Endodermal cell (in vitro differentiated cells): ENCODE results near the gene GADL1. TPM values are rescaled to one million over a fixed set of nuclear protein-coding genes. Genes with fewer than 3 reads are reported as not detected.

Experiments
- DNase-seq: peaks from one replicate; pipeline ENCODE4 v3.0.0-alpha.2; 2017
- H3K27ac ChIP-seq: 2 replicates; pipeline ENCODE4 v1.5.1; 2013; ENCODE audit warnings: mild to moderate bottlenecking, low read depth, low read length, moderate library complexity
- H3K27me3 ChIP-seq: 2 replicates; pipeline ENCODE4 v1.6.1; 2013; ENCODE audit warnings: mild to moderate bottlenecking, low read length, moderate library complexity; ENCODE audit not compliant: insufficient read depth, control insufficient read depth, poor library complexity, severe bottlenecking
- H3K36me3 ChIP-seq: 2 replicates; pipeline ENCODE4 v1.7.0; 2013; ENCODE audit warnings: mild to moderate bottlenecking, low read length, moderate library complexity; ENCODE audit not compliant: control insufficient read depth, insufficient read depth
- H3K4me1 ChIP-seq: one replicate; pipeline ENCODE4 v1.7.0; 2013; ENCODE audit warnings: low read length; ENCODE audit not compliant: control insufficient read depth, insufficient read depth
- H3K4me3 ChIP-seq: 2 replicates; pipeline ENCODE4 v1.5.1; 2013; ENCODE audit warnings: mild to moderate bottlenecking, low read length, moderate library complexity
- H3K9ac ChIP-seq: 2 replicates; pipeline ENCODE4 v1.6.1; 2013; ENCODE audit warnings: mild to moderate bottlenecking, low read length, moderate library complexity; ENCODE audit not compliant: poor library complexity, severe bottlenecking; ENCODE audit errors: extremely low read depth
- H3K9me3 ChIP-seq: 2 replicates; pipeline ENCODE4 v1.6.1; 2013; ENCODE audit warnings: mild to moderate bottlenecking, low read length, moderate library complexity; ENCODE audit not compliant: control insufficient read depth
- H3K27ac Mint-ChIP-seq: 2 replicates; pipeline ENCODE4 v1.8.0; 2020; ENCODE audit warnings: mixed read lengths
- H3K27me3 Mint-ChIP-seq: 2 replicates; pipeline ENCODE4 v1.8.0; 2021; ENCODE audit warnings: mild to moderate bottlenecking, mixed read lengths; ENCODE audit not compliant: insufficient read depth
- H3K36me3 Mint-ChIP-seq: 2 replicates; pipeline ENCODE4 v1.8.0; 2020; ENCODE audit warnings: low read depth, mixed read lengths
- H3K4me1 Mint-ChIP-seq: 2 replicates; pipeline ENCODE4 v1.8.0; 2020; ENCODE audit warnings: mixed read lengths
- H3K4me3 Mint-ChIP-seq: 2 replicates; pipeline ENCODE4 v1.8.0; 2020; ENCODE audit warnings: mild to moderate bottlenecking, moderate library complexity, mixed read lengths
- H3K9me3 Mint-ChIP-seq: 2 replicates; pipeline ENCODE4 v1.8.0; 2020; ENCODE audit warnings: mild to moderate bottlenecking, mixed read lengths
- WGBS, 2 experiments: methylation state at CpG; one replicate each; pipeline versions ENCODE4 v1.1.5 to v1.1.7; 2013; ENCODE audit warnings: missing lambda C conversion rate in 2 of 2, mixed read lengths in 1 of 2; ENCODE audit not compliant: insufficient coverage in 1 of 2, insufficient read length in 1 of 2; 5-methylcytosine and 5-hydroxymethylcytosine counted together
- total RNA-seq, 2 donors: library from RNA; stranded (reverse); fragmentation: NEBNext Ultra II Directional in 1 of 2; extraction: Animal tissue kit (Norgen Biotek cat#: 25700) in 1 of 2; gene quantifications; 2 replicates in 1 of 2; 3 replicates in 1 of 2; pipeline ENCODE4 v1.2.1, GENCODE V29; 2021
- TF ChIP-seq, protein P1 (sequence below): fragments of 200-600 bp; sonication (generic); conservative IDR thresholded peaks from 2 replicates; pipeline ENCODE4 v1.5.0; 2021; ENCODE audit warnings: antibody characterized with exemption, mild to moderate bottlenecking

Gene GADL1
- total RNA-seq, 2 donors from 2014 or later, result 0.11 TPM; not detected in 1

DNA sequence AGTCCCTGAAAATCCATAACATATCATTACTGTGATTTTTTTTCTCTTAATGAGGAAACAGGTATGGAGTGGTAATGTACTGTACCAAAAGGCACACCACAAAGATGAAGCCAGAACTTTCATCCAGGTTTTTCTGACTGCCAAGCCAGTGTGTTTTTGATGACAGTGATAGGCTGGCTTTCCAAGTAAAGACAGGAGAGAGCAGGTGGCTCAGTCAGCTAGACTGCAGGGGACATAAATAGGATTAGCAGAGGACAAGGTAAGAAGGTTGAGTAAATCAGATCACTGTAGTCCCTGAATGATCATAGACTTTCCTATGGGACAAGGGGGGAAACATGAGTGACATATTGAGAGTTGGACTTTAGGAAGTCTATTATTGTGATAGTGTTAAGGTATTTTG lies 127.9 kb downstream of the GADL1 start:
- no peaks in the 10 kb centered on the region for H3K27me3 Mint-ChIP-seq
- H3K4me1 Mint-ChIP-seq, result peaks cover 5% of the 10 kb centered on the region
- Histone ChIP-seq H3K27ac (no peak overlapping the region), H3K9me3 (no peaks in the 10 kb centered on the region), H3K36me3 (no peaks in the 10 kb centered on the region), H3K4me3 (no peak overlapping the region), H3K9ac (no peak overlapping the region), H3K4me1 (no peaks in the 10 kb centered on the region), H3K27me3 (no peaks in the 10 kb centered on the region)
- H3K9me3 Mint-ChIP-seq, result no peaks in the 10 kb centered on the region
- no peak overlapping the region for H3K27ac Mint-ChIP-seq
- DNase-seq, result no peak
- no peak overlapping the region for H3K4me3 Mint-ChIP-seq
- TF ChIP-seq, protein P1, sequence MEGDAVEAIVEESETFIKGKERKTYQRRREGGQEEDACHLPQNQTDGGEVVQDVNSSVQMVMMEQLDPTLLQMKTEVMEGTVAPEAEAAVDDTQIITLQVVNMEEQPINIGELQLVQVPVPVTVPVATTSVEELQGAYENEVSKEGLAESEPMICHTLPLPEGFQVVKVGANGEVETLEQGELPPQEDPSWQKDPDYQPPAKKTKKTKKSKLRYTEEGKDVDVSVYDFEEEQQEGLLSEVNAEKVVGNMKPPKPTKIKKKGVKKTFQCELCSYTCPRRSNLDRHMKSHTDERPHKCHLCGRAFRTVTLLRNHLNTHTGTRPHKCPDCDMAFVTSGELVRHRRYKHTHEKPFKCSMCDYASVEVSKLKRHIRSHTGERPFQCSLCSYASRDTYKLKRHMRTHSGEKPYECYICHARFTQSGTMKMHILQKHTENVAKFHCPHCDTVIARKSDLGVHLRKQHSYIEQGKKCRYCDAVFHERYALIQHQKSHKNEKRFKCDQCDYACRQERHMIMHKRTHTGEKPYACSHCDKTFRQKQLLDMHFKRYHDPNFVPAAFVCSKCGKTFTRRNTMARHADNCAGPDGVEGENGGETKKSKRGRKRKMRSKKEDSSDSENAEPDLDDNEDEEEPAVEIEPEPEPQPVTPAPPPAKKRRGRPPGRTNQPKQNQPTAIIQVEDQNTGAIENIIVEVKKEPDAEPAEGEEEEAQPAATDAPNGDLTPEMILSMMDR, result no peak
- H3K36me3 Mint-ChIP-seq, result no peaks in the 10 kb centered on the region

DNA sequence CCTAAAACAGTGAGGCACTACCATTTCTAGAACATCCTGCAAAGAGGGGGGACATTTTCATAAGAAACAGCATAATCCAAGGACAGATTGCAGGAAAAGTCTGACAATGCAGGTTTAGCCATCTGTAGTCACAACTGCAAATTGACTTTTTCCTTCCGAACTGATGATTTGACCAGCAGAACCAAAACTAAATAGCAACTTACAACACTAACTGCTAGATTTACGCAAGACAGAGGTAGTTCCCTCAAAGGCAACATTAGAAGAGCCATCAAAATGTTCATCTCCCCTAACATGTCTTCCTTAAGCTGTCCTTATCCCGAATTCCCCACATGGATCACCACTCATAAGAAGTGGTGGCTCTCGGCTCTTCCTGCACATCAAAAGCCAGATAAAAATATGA lies 129.6 kb downstream of the GADL1 start:
- peaks cover 5% of the 10 kb centered on the region for H3K27me3 Mint-ChIP-seq

DNA sequence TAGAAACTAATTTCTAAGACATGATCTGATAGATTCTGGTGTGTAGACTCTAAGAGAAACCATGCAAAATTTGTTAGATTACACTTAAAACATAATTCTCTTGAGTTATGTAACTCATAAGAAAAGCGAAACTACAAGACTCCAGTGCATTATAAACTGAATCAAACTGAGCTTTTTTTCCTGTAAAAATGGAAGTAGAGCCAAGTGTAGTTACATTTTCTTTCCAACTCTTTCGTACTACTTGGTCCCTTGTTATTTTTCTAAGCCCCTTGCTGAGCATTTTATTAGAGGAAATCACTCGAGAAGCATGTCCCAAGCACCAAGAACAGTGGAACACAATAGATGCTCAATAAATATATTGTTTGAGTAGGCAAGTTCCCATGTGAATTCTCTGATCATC lies 130.2 kb downstream of the GADL1 start:
- H3K4me3 Mint-ChIP-seq, result no peak overlapping the region
- WGBS, 2 experiments, result 83 to 86% methylated on average over 2 to 3 of the region's 3 CpGs
- Histone ChIP-seq H3K27me3 (peaks cover 13% of the 10 kb centered on the region), H3K27ac (no peak overlapping the region), H3K9me3 (no peaks in the 10 kb centered on the region), H3K4me1 (no peaks in the 10 kb centered on the region), H3K4me3 (no peak overlapping the region), H3K36me3 (no peaks in the 10 kb centered on the region), H3K9ac (no peak overlapping the region)
- H3K9me3 Mint-ChIP-seq, result no peaks in the 10 kb centered on the region
- H3K27me3 Mint-ChIP-seq, result peaks cover 11% of the 10 kb centered on the region
- H3K36me3 Mint-ChIP-seq, result no peaks in the 10 kb centered on the region
- H3K27ac Mint-ChIP-seq, result no peak overlapping the region
- TF ChIP-seq, protein P1, result no peak
- no peak for DNase-seq
- H3K4me1 Mint-ChIP-seq, result peaks cover 12% of the 10 kb centered on the region

More for the DNA sequence above, 129.6 kb downstream of the GADL1 start:
- H3K4me1 ChIP-seq, result no peaks in the 10 kb centered on the region
- Mint-ChIP-seq H3K9me3 (no peaks in the 10 kb centered on the region), H3K27ac (no peak overlapping the region), H3K4me3 (no peak overlapping the region), H3K36me3 (no peaks in the 10 kb centered on the region), H3K4me1 (peaks cover 12% of the 10 kb centered on the region)
- H3K4me3 ChIP-seq, result no peak overlapping the region
- no peaks in the 10 kb centered on the region for H3K36me3 ChIP-seq
- no peaks in the 10 kb centered on the region for H3K9me3 ChIP-seq
- H3K9ac ChIP-seq, result no peak overlapping the region
- DNase-seq, result no peak
- TF ChIP-seq, protein P1, result no peak
- 81 to 95% methylated on average over 3 to 4 of the region's 4 CpGs for WGBS, 2 experiments
- H3K27ac ChIP-seq, result no peak overlapping the region
- peaks cover 7% of the 10 kb centered on the region for H3K27me3 ChIP-seq
